Mesothelial cell of epicardium (in vitro differentiated cells): Measurements from ENCODE around the gene MTHFD2. TPM values are rescaled to one million over a fixed set of nuclear protein-coding genes. Genes with fewer than 3 reads are reported as not detected.

ENCODE experiments used
- DNase-seq, 2 experiments: peaks; one replicate each; pipeline ENCODE4 v3.0.0; 2021; ENCODE audit warnings: low spot score in 2 of 2; ENCODE audit not compliant: unreplicated experiment in 2 of 2
- H3K27ac Mint-ChIP-seq: 2 replicates; pipeline ENCODE4 v1.8.0; 2021; ENCODE audit warnings: mixed read lengths
- H3K27me3 Mint-ChIP-seq: 2 replicates; pipeline ENCODE4 v1.8.0; 2021; ENCODE audit warnings: low read depth, mixed read lengths
- H3K36me3 Mint-ChIP-seq: 2 replicates; pipeline ENCODE4 v1.8.0; 2021; ENCODE audit warnings: mixed read lengths
- H3K4me1 Mint-ChIP-seq: 2 replicates; pipeline ENCODE4 v1.8.0; 2021; ENCODE audit warnings: mixed read lengths
- H3K4me3 Mint-ChIP-seq: 2 replicates; pipeline ENCODE4 v1.8.0; 2021; ENCODE audit warnings: mild to moderate bottlenecking, moderate library complexity, mixed read lengths
- H3K9me3 Mint-ChIP-seq: 2 replicates; pipeline ENCODE4 v1.8.0; 2021; ENCODE audit warnings: mixed read lengths
- total RNA-seq: library from RNA; stranded (reverse); gene quantifications from 3 replicates; pipeline ENCODE4 v1.2.1, GENCODE V29; 2021
- TF ChIP-seq, protein P1 (sequence below): fragments of 200-600 bp; sonication (generic); IDR thresholded peaks from one replicate; pipeline ENCODE4 v1.5.0; 2021; ENCODE audit warnings: antibody characterized with exemption; ENCODE audit not compliant: unreplicated experiment

MTHFD2 gene
- total RNA-seq, 1 donor from 2014 or later = 39.1 TPM

DNA sequence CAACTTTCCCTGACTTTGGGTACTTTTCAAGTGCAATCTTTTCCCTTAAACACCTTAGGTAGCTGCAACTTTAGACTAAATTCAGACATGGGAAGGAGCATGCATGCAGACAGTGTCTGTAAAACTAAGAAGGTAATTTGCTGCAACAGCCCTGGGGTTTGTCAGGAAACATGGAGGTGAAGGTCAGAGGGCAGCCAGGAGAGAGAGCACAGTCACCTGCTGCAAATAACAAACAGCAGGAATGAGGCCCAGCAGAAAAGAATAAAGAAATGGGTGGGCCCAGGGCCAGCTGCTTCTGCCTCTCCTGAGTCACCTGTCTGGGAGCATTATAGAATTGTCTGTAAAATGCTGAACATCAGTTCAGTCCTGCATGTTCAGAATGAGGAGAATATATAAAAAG lies 35.2 kb downstream of the MTHFD2 start:
- DNase-seq = no peak
- no peak overlapping the region for H3K27ac Mint-ChIP-seq
- no peaks in the 10 kb centered on the region for H3K27me3 Mint-ChIP-seq
- H3K9me3 Mint-ChIP-seq = peaks cover 2% of the 10 kb centered on the region
- no peaks in the 10 kb centered on the region for H3K4me1 Mint-ChIP-seq
- no peak overlapping the region for H3K4me3 Mint-ChIP-seq
- no peaks in the 10 kb centered on the region for H3K36me3 Mint-ChIP-seq
- TF ChIP-seq, protein P1, sequence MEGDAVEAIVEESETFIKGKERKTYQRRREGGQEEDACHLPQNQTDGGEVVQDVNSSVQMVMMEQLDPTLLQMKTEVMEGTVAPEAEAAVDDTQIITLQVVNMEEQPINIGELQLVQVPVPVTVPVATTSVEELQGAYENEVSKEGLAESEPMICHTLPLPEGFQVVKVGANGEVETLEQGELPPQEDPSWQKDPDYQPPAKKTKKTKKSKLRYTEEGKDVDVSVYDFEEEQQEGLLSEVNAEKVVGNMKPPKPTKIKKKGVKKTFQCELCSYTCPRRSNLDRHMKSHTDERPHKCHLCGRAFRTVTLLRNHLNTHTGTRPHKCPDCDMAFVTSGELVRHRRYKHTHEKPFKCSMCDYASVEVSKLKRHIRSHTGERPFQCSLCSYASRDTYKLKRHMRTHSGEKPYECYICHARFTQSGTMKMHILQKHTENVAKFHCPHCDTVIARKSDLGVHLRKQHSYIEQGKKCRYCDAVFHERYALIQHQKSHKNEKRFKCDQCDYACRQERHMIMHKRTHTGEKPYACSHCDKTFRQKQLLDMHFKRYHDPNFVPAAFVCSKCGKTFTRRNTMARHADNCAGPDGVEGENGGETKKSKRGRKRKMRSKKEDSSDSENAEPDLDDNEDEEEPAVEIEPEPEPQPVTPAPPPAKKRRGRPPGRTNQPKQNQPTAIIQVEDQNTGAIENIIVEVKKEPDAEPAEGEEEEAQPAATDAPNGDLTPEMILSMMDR = no peak

DNA sequence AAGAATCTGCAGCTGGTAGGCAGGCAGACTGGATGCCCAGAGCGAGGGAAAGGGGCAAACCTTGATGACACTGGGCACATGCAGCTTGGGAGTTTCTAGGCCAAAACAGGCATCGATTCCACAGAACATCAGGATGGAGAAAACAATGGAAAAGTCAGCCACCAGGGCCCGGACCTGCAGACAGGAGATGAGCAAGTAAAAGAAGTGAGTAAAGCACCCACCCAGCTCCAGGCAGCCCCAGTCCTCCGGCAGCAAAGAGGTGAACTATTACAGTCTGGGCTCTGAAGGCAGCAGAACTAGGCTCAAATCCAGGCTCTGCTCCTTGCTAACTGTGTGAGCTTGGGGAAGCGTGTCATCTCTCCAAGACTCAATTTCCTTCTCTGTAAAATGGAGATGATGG lies 36.6 kb downstream of the MTHFD2 start:
- DNase-seq = no peak
- TF ChIP-seq, protein P1 = no peak
- no peak overlapping the region for H3K27ac Mint-ChIP-seq
- no peaks in the 10 kb centered on the region for H3K36me3 Mint-ChIP-seq
- H3K27me3 Mint-ChIP-seq = peaks cover 2% of the 10 kb centered on the region
- H3K9me3 Mint-ChIP-seq = peaks cover 5% of the 10 kb centered on the region
- no peaks in the 10 kb centered on the region for H3K4me1 Mint-ChIP-seq
- H3K4me3 Mint-ChIP-seq = no peak overlapping the region

DNA sequence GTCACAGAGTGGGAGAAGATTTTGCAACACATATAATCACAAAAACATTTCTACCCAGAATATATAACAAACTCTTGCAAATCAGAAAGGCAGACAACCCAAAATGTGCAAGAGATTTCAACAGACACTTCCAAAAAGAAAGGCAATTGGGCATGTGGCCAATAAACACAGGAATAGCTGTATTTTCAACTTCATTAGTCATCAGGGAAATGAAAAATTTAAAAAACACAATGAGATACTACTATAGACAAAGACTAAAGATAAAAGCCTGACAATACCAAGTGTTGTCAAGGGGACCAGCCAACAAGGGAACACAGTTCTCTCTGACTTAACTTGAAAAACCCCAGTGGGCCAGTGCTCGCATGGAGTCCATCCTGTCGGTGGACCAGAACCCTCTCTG lies 40.5 kb downstream of the MTHFD2 start:
- peaks cover 2% of the 10 kb centered on the region for H3K27me3 Mint-ChIP-seq
- H3K36me3 Mint-ChIP-seq = no peaks in the 10 kb centered on the region
- TF ChIP-seq, protein P1 = no peak
- H3K4me3 Mint-ChIP-seq = no peak overlapping the region
- no peak for DNase-seq
- no peaks in the 10 kb centered on the region for H3K4me1 Mint-ChIP-seq
- H3K9me3 Mint-ChIP-seq = peaks cover 5% of the 10 kb centered on the region
- H3K27ac Mint-ChIP-seq = no peak overlapping the region

DNA sequence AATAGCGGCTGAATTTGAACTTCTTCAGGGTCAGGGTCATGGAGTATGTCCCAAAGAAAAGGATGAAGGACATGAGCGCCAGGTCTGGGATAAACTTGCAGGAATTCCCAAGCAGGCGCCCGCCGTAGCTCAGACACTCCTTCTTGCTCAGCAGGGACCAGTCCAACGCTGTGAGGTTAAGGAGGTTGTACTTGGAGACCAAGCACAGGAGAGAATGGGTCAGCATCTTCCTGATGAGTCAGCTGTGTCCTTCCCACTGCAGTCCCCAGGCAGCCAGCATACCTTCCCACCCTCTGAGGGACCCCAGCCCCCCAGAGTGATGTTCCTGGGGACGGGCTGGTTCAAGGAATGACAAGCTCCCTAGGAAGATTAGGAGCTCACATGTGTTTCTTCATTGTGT lies 40.9 kb downstream of the MTHFD2 start:
- Mint-ChIP-seq H3K4me3 (no peak overlapping the region), H3K4me1 (no peaks in the 10 kb centered on the region), H3K9me3 (peaks cover 5% of the 10 kb centered on the region), H3K27ac (no peak overlapping the region), H3K36me3 (no peaks in the 10 kb centered on the region), H3K27me3 (peaks cover 2% of the 10 kb centered on the region)
- DNase-seq = no peak
- TF ChIP-seq, protein P1 = no peak

DNA sequence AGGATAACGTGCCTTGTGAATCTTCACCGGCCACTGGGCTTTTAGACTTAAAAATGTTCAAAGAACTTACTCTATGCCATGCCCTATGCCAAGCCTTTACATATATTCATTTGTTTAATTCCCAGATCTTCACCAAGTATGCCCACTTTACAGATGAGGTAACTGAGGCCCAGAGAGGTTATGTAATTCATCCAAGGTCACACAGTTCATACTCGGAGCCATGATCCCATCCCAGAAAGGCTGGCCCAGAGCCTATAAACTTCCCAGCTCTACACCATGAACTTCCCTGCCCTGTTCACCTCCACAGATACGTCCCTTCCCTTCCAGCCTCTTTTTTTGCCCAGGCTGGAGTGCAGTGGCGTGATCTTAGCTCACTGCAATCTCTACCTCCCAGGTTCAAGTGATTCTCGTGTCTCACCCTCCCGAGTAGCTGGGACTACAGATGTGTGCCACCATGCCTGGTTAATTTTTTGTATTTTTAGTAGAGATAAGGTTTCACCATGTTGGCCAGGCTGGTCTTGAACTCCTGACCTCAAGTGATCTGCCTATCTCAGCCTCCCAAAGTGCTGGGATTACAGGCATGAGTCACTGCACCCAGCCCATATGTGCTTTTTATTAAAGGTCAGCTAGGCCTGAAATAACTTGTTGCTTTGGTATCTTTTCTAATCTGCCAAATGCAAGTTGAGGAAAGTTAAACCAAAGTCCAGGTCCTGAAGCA lies 44.1 kb downstream of the MTHFD2 start:
- Mint-ChIP-seq H3K4me3 (no peak overlapping the region), H3K36me3 (no peaks in the 10 kb centered on the region), H3K27me3 (peaks cover 2% of the 10 kb centered on the region), H3K27ac (no peak overlapping the region), H3K9me3 (peaks cover 5% of the 10 kb centered on the region), H3K4me1 (no peaks in the 10 kb centered on the region)
- TF ChIP-seq, protein P1 = no peak
- DNase-seq = no peak
